HFFc6 (cell line): ENCODE measurements around the gene SUPT20HL2. TPM values are rescaled to one million over a fixed set of nuclear protein-coding genes. Genes with fewer than 3 reads are reported as not detected.
A peak's percentile ranks its signal among the peaks of the same experiment; 100 is the strongest.

ENCODE experiments used
- DNase-seq: peaks from one replicate; pipeline ENCODE4 v3.0.0-alpha.2; 2018
- H3K27ac Mint-ChIP-seq: 2 replicates; pipeline ENCODE4 v1.8.0; 2020; ENCODE audit warnings: mild to moderate bottlenecking, mixed read lengths
- H3K27me3 Mint-ChIP-seq: 2 replicates; pipeline ENCODE4 v1.8.0; 2021; ENCODE audit warnings: mild to moderate bottlenecking, moderate library complexity, mixed read lengths; ENCODE audit not compliant: insufficient read depth
- H3K36me3 Mint-ChIP-seq: 2 replicates; pipeline ENCODE4 v1.8.0; 2021; ENCODE audit warnings: low read depth, mixed read lengths
- H3K4me1 Mint-ChIP-seq: 2 replicates; pipeline ENCODE4 v1.8.0; 2020; ENCODE audit warnings: low read depth, mixed read lengths
- H3K4me3 Mint-ChIP-seq: 2 replicates; pipeline ENCODE4 v1.8.0; 2020; ENCODE audit warnings: mild to moderate bottlenecking, moderate library complexity, mixed read lengths
- H3K9me3 Mint-ChIP-seq: 2 replicates; pipeline ENCODE4 v1.8.0; 2020; ENCODE audit warnings: mild to moderate bottlenecking, mixed read lengths
- total RNA-seq, 6 experiments: library from RNA; stranded (reverse); fragmentation: NEBNext Ultra II Directional; extraction: Animal tissue kit (Norgen Biotek cat#: 25700); gene quantifications; 2 replicates in 1 of 6; 3 replicates in 5 of 6; pipeline ENCODE4 v1.2.3, GENCODE V29; 2021
- TF ChIP-seq, protein P1 (sequence below): fragments of 200-600 bp; sonication (generic); IDR thresholded peaks from 2 replicates; pipeline ENCODE4 v1.5.0; 2021; ENCODE audit warnings: antibody characterized with exemption, mild to moderate bottlenecking

The SUPT20HL2 gene
- total RNA-seq, 6 experiments from 2014 or later = not detected

GRCh38 chrX:24347881-24348280 lies 34.0 kb upstream of the SUPT20HL2 start:
- Mint-ChIP-seq H3K4me1 (peaks cover 25% of the 10 kb centered on the region), H3K36me3 (no peaks in the 10 kb centered on the region), H3K4me3 (no peak overlapping the region), H3K9me3 (no peaks in the 10 kb centered on the region), H3K27me3 (no peaks in the 10 kb centered on the region; the same call in 1 of the 2 replicates), H3K27ac (no peak overlapping the region)
- no peak for DNase-seq
- TF ChIP-seq, protein P1, sequence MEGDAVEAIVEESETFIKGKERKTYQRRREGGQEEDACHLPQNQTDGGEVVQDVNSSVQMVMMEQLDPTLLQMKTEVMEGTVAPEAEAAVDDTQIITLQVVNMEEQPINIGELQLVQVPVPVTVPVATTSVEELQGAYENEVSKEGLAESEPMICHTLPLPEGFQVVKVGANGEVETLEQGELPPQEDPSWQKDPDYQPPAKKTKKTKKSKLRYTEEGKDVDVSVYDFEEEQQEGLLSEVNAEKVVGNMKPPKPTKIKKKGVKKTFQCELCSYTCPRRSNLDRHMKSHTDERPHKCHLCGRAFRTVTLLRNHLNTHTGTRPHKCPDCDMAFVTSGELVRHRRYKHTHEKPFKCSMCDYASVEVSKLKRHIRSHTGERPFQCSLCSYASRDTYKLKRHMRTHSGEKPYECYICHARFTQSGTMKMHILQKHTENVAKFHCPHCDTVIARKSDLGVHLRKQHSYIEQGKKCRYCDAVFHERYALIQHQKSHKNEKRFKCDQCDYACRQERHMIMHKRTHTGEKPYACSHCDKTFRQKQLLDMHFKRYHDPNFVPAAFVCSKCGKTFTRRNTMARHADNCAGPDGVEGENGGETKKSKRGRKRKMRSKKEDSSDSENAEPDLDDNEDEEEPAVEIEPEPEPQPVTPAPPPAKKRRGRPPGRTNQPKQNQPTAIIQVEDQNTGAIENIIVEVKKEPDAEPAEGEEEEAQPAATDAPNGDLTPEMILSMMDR = no peak

- DNase-seq = no peak
- Mint-ChIP-seq H3K4me1 (peaks cover 52% of the 10 kb centered on the region), H3K27ac (no peak overlapping the region), H3K36me3 (no peaks in the 10 kb centered on the region), H3K4me3 (no peak overlapping the region), H3K9me3 (no peaks in the 10 kb centered on the region), H3K27me3 (peaks cover 2% of the 10 kb centered on the region; the same call in 1 of the 2 replicates)
- TF ChIP-seq, protein P1 = no peak
These were observed 29.9 kb upstream of the SUPT20HL2 start for GRCh38 chrX:24343719-24344118.

DNA sequence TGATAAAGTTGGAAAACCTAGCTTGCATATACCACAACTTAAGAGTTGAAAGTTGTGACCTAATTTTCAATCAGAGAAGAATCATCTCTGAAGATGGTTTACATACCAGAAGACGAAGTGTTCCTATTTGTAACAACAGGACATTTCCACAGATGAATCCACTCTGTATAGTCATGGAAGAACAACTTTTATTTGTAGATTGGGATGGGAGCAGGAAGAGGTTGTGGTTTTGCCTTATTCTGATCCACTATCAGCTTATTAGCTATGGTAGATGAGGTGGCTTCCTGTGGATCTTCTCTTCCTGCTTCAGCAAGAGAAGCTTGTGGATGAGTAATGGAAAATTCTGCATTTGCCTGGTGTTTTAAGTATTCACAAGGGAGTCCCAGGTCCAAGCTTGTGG lies 27.9 kb upstream of the SUPT20HL2 start:
- Mint-ChIP-seq H3K27me3 (peaks cover 2% of the 10 kb centered on the region; the same call in 1 of the 2 replicates), H3K4me3 (peak overlapping the region; percentile 64), H3K4me1 (peaks cover 45% of the 10 kb centered on the region), H3K36me3 (no peaks in the 10 kb centered on the region), H3K27ac (peak overlapping the region; percentile 96), H3K9me3 (no peaks in the 10 kb centered on the region)
- peak; percentile 92 for DNase-seq
- TF ChIP-seq, protein P1 = no peak

DNA sequence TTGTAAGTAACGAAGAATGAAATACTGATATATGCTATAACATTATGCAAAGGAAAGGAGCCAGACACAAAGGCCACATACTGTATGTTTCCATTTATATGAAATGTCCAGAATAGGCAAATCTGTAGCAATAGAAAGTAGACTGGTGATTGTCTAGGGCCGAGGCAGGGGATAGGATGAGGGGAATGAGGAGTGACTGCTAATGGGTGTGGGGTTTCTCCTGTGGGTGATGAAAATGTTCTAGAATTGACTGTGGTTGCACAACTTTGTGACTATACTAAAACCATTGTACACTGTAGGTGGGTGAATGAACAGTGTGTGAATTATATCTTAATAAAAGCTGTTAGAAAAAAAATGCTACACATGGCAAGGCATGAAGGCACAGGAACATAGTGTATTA lies 26.6 kb upstream of the SUPT20HL2 start:
- H3K4me1 Mint-ChIP-seq = peaks cover 51% of the 10 kb centered on the region
- TF ChIP-seq, protein P1 = no peak
- H3K36me3 Mint-ChIP-seq = no peaks in the 10 kb centered on the region
- peak overlapping the region; percentile 27 for H3K4me3 Mint-ChIP-seq
- no peaks in the 10 kb centered on the region for H3K9me3 Mint-ChIP-seq
- no peak for DNase-seq
- peaks cover 2% of the 10 kb centered on the region; the same call in 1 of the 2 replicates for H3K27me3 Mint-ChIP-seq
- peak overlapping the region; percentile 96 for H3K27ac Mint-ChIP-seq

GRCh38 chrX:24339911-24340310 lies 26.0 kb upstream of the SUPT20HL2 start:
- Mint-ChIP-seq H3K27me3 (peaks cover 2% of the 10 kb centered on the region; the same call in 1 of the 2 replicates), H3K4me3 (no peak overlapping the region), H3K27ac (peak overlapping the region; percentile 96), H3K4me1 (peaks cover 52% of the 10 kb centered on the region), H3K36me3 (no peaks in the 10 kb centered on the region), H3K9me3 (no peaks in the 10 kb centered on the region)
- DNase-seq = no peak
- TF ChIP-seq, protein P1 = no peak
